ENCODE measurements around the gene AGAP1.

DNA sequence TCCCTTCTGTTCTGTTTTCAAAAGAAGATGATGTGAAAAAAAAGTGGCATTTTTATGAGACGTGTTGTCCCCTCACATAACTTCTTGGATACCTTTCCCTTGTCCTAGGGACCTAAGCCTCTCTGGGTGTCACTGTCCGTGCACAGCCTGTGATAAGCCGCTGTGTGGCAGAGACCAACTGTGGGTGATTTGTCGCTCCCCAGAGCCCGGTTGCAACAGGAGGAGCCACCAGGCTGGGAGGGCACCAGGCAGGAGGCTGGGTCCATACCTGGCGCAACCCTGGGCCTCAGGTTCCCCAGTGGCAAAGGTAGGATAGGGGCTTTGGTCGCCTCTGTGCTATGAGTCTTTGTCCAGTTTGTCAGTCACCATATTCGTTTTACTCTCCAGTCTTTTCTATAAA lies 82.1 kb downstream of the AGAP1 start:
- no peak for TF ChIP-seq POLR2A (IDR thresholded peaks at IDR 0.05; ENCODE audit: low read length)
- no peak for TF ChIP-seq RCOR1 (IDR thresholded peaks at IDR 0.05; ENCODE audit: low read depth, low read length)
- TF ChIP-seq, protein P1, sequence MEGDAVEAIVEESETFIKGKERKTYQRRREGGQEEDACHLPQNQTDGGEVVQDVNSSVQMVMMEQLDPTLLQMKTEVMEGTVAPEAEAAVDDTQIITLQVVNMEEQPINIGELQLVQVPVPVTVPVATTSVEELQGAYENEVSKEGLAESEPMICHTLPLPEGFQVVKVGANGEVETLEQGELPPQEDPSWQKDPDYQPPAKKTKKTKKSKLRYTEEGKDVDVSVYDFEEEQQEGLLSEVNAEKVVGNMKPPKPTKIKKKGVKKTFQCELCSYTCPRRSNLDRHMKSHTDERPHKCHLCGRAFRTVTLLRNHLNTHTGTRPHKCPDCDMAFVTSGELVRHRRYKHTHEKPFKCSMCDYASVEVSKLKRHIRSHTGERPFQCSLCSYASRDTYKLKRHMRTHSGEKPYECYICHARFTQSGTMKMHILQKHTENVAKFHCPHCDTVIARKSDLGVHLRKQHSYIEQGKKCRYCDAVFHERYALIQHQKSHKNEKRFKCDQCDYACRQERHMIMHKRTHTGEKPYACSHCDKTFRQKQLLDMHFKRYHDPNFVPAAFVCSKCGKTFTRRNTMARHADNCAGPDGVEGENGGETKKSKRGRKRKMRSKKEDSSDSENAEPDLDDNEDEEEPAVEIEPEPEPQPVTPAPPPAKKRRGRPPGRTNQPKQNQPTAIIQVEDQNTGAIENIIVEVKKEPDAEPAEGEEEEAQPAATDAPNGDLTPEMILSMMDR (IDR thresholded peaks at IDR 0.05): no peak
- TF ChIP-seq MYC (IDR thresholded peaks at IDR 0.05; ENCODE audit: borderline replicate concordance, low read length): no peak
- TF ChIP-seq, protein P2, sequence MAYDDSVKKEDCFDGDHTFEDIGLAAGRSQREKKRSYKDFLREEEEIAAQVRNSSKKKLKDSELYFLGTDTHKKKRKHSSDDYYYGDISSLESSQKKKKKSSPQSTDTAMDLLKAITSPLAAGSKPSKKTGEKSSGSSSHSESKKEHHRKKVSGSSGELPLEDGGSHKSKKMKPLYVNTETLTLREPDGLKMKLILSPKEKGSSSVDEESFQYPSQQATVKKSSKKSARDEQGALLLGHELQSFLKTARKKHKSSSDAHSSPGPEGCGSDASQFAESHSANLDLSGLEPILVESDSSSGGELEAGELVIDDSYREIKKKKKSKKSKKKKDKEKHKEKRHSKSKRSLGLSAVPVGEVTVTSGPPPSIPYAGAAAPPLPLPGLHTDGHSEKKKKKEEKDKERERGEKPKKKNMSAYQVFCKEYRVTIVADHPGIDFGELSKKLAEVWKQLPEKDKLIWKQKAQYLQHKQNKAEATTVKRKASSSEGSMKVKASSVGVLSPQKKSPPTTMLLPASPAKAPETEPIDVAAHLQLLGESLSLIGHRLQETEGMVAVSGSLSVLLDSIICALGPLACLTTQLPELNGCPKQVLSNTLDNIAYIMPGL (CRISPR knock-in tag; IDR thresholded peaks at IDR 0.05; ENCODE audit: borderline replicate concordance): no peak
- TF ChIP-seq POLR2AphosphoS2 (conservative IDR thresholded peaks at IDR 0.05; ENCODE audit: low read length): no peak
- TF ChIP-seq USF2 (IDR thresholded peaks at IDR 0.05): no peak
- no peak for TF ChIP-seq JUNB (IDR thresholded peaks at IDR 0.05)
- TF ChIP-seq RFX5 (IDR thresholded peaks at IDR 0.05): no peak

Data from A549 (cell line).